Omental fat pad (tissue), 4 donors: Measurements from ENCODE around the gene DTX3. TPM values are rescaled to one million over a fixed set of nuclear protein-coding genes. Genes with fewer than 3 reads are reported as not detected.
"Not testable (repeated sequence)": the region's sequence is repeated elsewhere in the genome, so short reads cannot be mapped to it uniquely, and the experiment has no call there.

ENCODE experiments used
- ATAC-seq: fragments of 150-250 bp; one replicate; pipeline ENCODE4 v1.9.1; 2016; ENCODE audit warnings: mild to moderate bottlenecking, moderate library complexity; ENCODE audit not compliant: low FRiP score
- DNase-seq: peaks from one replicate; pipeline ENCODE4 v3.0.0-alpha.2; 2019; ENCODE audit warnings: low spot score
- total RNA-seq, 4 donors: library from RNA; depleted of rRNA; stranded (reverse); fragments of >200 nt; gene quantifications; one replicate each; pipeline ENCODE4 v1.1.0, GENCODE V29; 2016
- TF ChIP-seq, protein P1 (sequence below), 3 donors: fragments of 450-650 bp; IDR thresholded peaks; one replicate each; pipeline ENCODE4 v1.5.1; 2016 to 2017; ENCODE audit warnings: antibody characterized with exemption in 3 of 3, mild to moderate bottlenecking in 3 of 3, moderate library complexity in 2 of 3

DTX3 gene
- total RNA-seq, 4 donors from 2014 or later = 8.0 to 21.7 (median 13.3) TPM

DNA sequence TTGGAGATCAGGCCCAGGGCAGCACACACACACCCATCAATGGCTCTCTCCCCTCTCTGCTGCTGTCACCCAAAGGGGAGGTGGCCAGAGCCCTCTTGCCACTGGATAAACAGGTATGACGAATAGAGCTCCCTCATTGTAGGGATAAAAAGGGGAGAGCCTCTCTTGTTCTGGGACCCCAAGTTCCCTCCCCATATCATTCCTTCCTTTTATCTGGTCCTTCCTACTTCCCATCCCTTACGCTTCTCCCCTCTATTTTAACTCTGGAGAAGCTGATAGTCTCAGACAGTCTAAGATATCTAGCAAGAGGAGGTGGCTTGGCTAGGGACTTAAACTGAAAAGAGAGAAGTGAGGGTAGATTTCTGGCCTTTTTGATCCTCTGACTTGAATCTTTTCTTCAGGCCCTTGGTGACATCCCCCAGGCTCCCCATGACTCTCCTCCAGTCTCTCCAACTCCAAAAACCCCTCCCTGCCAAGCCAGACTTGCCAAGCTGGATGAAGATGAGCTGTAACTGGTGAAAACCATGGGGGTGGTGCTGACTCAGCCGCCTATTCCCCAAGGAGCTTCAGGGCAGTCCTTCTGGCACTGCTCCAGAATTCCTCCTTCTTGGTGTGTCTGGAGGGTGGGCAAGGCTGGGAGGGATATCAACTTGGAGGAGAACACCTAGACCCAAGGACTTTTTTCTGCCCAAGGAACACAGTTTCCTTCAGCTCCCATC, 11.9 kb downstream of the DTX3 start:
- no peak for ATAC-seq
- no peak for DNase-seq
- TF ChIP-seq, protein P1, sequence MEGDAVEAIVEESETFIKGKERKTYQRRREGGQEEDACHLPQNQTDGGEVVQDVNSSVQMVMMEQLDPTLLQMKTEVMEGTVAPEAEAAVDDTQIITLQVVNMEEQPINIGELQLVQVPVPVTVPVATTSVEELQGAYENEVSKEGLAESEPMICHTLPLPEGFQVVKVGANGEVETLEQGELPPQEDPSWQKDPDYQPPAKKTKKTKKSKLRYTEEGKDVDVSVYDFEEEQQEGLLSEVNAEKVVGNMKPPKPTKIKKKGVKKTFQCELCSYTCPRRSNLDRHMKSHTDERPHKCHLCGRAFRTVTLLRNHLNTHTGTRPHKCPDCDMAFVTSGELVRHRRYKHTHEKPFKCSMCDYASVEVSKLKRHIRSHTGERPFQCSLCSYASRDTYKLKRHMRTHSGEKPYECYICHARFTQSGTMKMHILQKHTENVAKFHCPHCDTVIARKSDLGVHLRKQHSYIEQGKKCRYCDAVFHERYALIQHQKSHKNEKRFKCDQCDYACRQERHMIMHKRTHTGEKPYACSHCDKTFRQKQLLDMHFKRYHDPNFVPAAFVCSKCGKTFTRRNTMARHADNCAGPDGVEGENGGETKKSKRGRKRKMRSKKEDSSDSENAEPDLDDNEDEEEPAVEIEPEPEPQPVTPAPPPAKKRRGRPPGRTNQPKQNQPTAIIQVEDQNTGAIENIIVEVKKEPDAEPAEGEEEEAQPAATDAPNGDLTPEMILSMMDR (IDR thresholded peaks at IDR 0.05) = no peak

DNA sequence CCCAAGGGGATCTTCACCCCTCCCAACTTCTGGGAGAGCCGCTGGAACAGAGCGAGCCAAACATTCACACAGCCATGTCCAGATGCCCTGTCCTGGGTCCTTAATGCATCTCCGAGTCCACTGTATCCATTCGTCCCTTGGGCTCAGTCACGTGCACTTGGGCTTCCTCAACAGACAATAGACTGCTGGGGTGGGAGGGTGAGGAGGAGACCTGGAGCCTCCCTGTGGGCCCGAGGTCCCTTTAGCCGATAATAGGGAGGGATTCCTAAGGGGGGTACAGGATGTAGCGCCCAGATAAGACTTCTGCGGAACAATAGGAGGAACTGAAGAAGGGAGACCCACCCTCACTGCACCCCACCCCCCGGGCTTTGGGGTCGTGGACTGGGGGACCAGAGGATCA, 13.3 kb downstream of the DTX3 start:
- no peak for DNase-seq
- no peak for ATAC-seq
- TF ChIP-seq, protein P1 (IDR thresholded peaks at IDR 0.05) = no peak

DNA sequence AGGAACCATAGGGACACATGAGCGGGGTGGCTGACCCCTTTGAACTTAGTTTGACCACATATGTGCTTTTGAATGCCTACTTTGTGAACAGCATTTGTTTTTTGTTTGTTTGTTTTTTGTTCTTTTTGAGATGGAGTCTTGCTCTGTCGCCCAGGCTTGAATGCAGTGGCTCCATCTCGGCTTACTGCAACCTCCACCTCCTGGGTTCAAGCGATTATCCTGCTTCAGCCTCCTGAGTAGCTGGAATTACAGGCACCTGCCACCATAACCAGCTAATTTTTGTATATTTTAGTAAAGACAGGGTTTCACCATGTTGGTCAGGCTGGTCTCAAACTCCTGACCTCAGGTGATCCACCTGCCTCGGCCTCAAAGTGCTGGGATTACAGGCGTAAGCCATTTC, 13.8 kb downstream of the DTX3 start:
- not testable (repeated sequence) for ATAC-seq, DNase-seq

DNA sequence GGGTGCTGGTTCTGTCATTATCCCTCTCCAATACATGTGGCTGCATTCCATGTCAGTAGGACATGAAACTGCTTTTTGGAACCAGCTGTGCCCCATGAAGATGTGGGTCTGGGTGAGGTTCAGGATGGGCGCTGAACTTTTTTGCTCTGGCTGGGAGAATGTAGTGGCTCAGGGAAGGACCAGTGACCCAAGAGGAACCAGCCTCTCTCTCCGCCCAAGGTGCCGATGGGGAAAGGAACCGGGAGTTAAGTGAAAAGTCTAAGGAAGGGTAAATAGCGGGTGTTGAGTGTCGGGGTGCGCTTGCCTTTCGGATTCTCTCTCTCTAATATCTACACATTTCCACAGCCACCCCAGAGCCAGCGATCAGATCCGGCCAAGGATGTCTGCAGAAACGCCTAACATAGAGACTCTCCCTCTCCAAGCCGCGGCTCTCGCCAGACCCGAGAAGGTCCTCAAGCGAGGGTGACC, 14.4 kb downstream of the DTX3 start:
- no peak for DNase-seq
- ATAC-seq = no peak
- TF ChIP-seq, protein P1 (IDR thresholded peaks at IDR 0.05) = no peak

DNA sequence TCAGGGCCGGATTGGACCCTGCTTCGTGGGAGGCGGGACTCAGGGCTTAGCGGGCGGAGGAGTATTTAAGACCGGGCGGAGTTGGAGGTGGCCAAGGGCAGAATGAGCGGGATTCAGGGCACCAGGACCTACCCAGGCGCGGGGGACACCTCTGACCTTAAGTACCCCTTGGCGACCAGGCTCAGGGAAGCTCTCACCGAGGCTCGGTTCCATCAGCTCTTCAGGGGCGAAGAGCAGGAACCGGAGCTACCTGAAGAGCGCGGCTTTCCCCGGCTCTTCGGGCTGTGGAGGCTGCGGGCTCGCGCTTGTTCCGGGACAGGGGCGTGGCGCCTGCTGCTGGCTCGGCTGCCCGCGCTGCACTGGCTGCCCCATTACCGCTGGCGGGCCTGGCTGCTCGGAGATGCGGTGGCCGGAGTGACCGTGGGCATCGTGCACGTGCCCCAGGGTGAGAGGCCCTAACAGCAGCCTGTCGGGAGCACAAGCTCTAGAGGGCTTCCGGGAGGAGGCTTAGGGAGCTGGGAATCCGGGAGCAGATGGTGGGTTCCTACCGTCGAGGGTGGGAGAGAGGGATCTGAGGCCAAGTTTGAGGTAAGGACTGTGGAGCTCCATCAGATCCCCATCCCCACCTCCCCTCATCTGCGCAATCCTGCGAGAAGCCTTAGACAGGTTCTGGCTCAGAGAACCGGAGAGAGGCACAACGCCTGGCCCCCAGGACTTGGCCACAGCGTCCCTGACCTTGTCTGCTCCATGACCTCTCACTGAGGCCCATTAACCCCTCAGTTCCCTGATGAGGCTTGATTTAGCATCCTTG, 15.0 kb downstream of the DTX3 start:
- TF ChIP-seq, protein P1 (IDR thresholded peaks at IDR 0.05) = no peak
- DNase-seq (no peak), ATAC-seq (no peak)

DNA sequence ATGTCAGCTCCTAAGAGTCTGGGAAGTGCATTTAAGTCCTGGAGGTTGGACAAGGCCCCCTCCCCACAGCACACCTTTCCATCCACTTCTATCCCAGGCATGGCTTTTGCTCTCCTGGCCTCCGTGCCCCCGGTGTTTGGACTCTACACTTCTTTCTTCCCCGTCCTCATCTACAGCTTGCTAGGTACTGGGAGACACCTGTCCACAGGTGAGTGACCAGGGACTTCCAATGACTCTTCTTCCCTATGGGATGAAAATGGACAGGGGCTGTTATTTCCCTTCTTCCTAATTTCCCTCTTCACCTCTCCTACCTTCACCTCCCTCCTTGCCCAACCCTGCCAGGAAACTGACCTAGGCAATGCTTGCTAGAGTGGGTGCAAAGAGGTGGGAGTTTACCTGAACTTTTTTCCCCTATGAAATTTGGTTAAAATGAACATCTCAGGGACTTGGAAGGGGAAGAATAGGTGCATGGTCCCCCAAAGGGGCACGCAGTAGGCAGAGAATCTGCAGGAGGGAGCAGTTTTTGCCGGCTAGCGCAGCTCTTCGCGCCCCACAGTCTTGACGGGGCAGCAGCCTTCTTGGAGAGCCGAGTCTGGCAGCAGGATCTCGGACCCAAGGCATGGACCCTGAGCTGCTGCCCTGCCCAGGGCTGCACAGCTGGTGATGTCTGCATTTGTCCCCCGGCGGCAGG, 15.8 kb downstream of the DTX3 start:
- no peak for DNase-seq
- ATAC-seq = no peak

More for the DNA sequence above, 15.8 kb downstream of the DTX3 start:
- TF ChIP-seq, protein P1 (IDR thresholded peaks at IDR 0.05) = no peak
